Skeletal muscle satellite cell (primary cell): Measurements from ENCODE around the gene UBQLN1. TPM values are rescaled to one million over a fixed set of nuclear protein-coding genes. Genes with fewer than 3 reads are reported as not detected.
"Not testable (repeated sequence)": the region's sequence is repeated elsewhere in the genome, so short reads cannot be mapped to it uniquely, and the experiment has no call there.

Source experiments
- H3K27me3 ChIP-seq: 2 replicates; pipeline ENCODE4 v1.7.0; 2013; ENCODE audit warnings: low read length; ENCODE audit not compliant: control insufficient read depth, insufficient read depth
- H3K36me3 ChIP-seq: 2 replicates; pipeline ENCODE4 v1.7.0; 2013; ENCODE audit warnings: mild to moderate bottlenecking, control low read depth, low read length; ENCODE audit not compliant: insufficient read depth
- H3K4me1 ChIP-seq: 2 replicates; pipeline ENCODE4 v1.7.0; 2013; ENCODE audit warnings: low read length; ENCODE audit not compliant: control insufficient read depth, insufficient read depth
- H3K4me2 ChIP-seq: 2 replicates; pipeline ENCODE4 v1.7.0; 2013; ENCODE audit warnings: mild to moderate bottlenecking, low read length
- H3K4me3 ChIP-seq: 2 replicates; pipeline ENCODE4 v1.7.0; 2013; ENCODE audit warnings: low read length
- H3K9ac ChIP-seq: 2 replicates; pipeline ENCODE4 v1.7.0; 2013; ENCODE audit warnings: mild to moderate bottlenecking, low read depth, low read length, moderate library complexity
- H3K9me3 ChIP-seq: replicated peaks from 2 replicates; pipeline ENCODE4 v1.7.0; 2013; ENCODE audit warnings: mild to moderate bottlenecking, control low read depth, low read length
- total RNA-seq: library from RNA; depleted of rRNA; stranded (reverse); fragments of >200 nt; gene quantifications from 2 replicates; pipeline ENCODE4 v1.2.3, GENCODE V29; 2012; rRNA removed

The UBQLN1 gene
- 93.3 and 96.3 TPM in 2 replicates for total RNA-seq

GRCh38 chr9:83707768-83708514, at the start of gene UBQLN1:
UBQLN1 (minus strand) TSS chr9:83707958; CDS start chr9:83707679, 279 bp downstream.
- H3K9ac ChIP-seq = peak within 1 kb of the TSS; percentile 98
- peak within 1 kb of the TSS; percentile 93 for H3K4me3 ChIP-seq
- H3K9me3 ChIP-seq = no peaks in the 10 kb centered on the region
- peaks cover 13% of the 10 kb centered on the region for H3K4me1 ChIP-seq
- peak within 1 kb of the TSS; percentile 96 for H3K4me2 ChIP-seq
- H3K27me3 ChIP-seq = no peaks in the 10 kb centered on the region
- peaks cover 3% of the 10 kb centered on the region for H3K36me3 ChIP-seq

- Histone ChIP-seq H3K9me3 (no peaks in the 10 kb centered on the region), H3K4me3 (no peak overlapping the region), H3K4me1 (no peaks in the 10 kb centered on the region), H3K36me3 (no peaks in the 10 kb centered on the region), H3K9ac (no peak overlapping the region), H3K27me3 (no peaks in the 10 kb centered on the region), H3K4me2 (no peak overlapping the region)
Observed at GRCh38 chr9:83754383-83754977, 46.7 kb upstream of the UBQLN1 start.

- H3K9me3 ChIP-seq = no peaks in the 10 kb centered on the region
- no peaks in the 10 kb centered on the region for H3K27me3 ChIP-seq
- H3K36me3 ChIP-seq = no peaks in the 10 kb centered on the region
- H3K4me1 ChIP-seq = no peaks in the 10 kb centered on the region
- H3K4me2 ChIP-seq = no peak overlapping the region
- H3K9ac ChIP-seq = no peak overlapping the region
- H3K4me3 ChIP-seq = no peak overlapping the region
Observed at GRCh38 chr9:83749706-83750105, 41.9 kb upstream of the UBQLN1 start.

GRCh38 chr9:83744206-83744605, 36.4 kb upstream of the UBQLN1 start:
- no peaks in the 10 kb centered on the region for H3K27me3 ChIP-seq
- H3K9me3 ChIP-seq = no peaks in the 10 kb centered on the region
- H3K4me2 ChIP-seq = no peak overlapping the region
- H3K9ac ChIP-seq = no peak overlapping the region
- no peaks in the 10 kb centered on the region for H3K36me3 ChIP-seq
- no peak overlapping the region for H3K4me3 ChIP-seq
- no peaks in the 10 kb centered on the region for H3K4me1 ChIP-seq

GRCh38 chr9:83733739-83734138, 26.0 kb upstream of the UBQLN1 start:
- peaks cover 8% of the 10 kb centered on the region for H3K27me3 ChIP-seq
- H3K4me2 ChIP-seq = no peak overlapping the region
- no peaks in the 10 kb centered on the region for H3K36me3 ChIP-seq
- H3K4me3 ChIP-seq = no peak overlapping the region
- H3K4me1 ChIP-seq = no peaks in the 10 kb centered on the region
- H3K9me3 ChIP-seq = no peaks in the 10 kb centered on the region
- H3K9ac ChIP-seq = no peak overlapping the region

GRCh38 chr9:83728591-83729368, 21.0 kb upstream of the UBQLN1 start:
- H3K9me3 ChIP-seq, H3K4me2 ChIP-seq, H3K9ac ChIP-seq, H3K27me3 ChIP-seq, H3K4me1 ChIP-seq, H3K36me3 ChIP-seq, H3K4me3 ChIP-seq: not testable (repeated sequence)

- Histone ChIP-seq H3K9ac (no peak overlapping the region), H3K4me2 (no peak overlapping the region)
Observed at GRCh38 chr9:83724436-83724835, 16.7 kb upstream of the UBQLN1 start.

GRCh38 chr9:83722726-83723495, 15.2 kb upstream of the UBQLN1 start:
- H3K36me3 ChIP-seq = no peaks in the 10 kb centered on the region
- no peaks in the 10 kb centered on the region for H3K4me1 ChIP-seq
- no peaks in the 10 kb centered on the region for H3K9me3 ChIP-seq
- H3K4me3 ChIP-seq = no peak overlapping the region
- H3K9ac ChIP-seq = no peak overlapping the region
- H3K27me3 ChIP-seq = peaks cover 5% of the 10 kb centered on the region
- H3K4me2 ChIP-seq = no peak overlapping the region

More at GRCh38 chr9:83724436-83724835, 16.7 kb upstream of the UBQLN1 start:
- Histone ChIP-seq H3K36me3 (no peaks in the 10 kb centered on the region), H3K4me1 (no peaks in the 10 kb centered on the region), H3K4me3 (no peak overlapping the region), H3K27me3 (peaks cover 5% of the 10 kb centered on the region), H3K9me3 (no peaks in the 10 kb centered on the region)

- no peak overlapping the region for H3K4me2 ChIP-seq
- no peak overlapping the region for H3K9ac ChIP-seq
- H3K4me3 ChIP-seq = no peak overlapping the region
- H3K4me1 ChIP-seq = no peaks in the 10 kb centered on the region
- no peaks in the 10 kb centered on the region for H3K36me3 ChIP-seq
- H3K27me3 ChIP-seq = peaks cover 5% of the 10 kb centered on the region
- H3K9me3 ChIP-seq = no peaks in the 10 kb centered on the region
Observed at GRCh38 chr9:83721509-83721908, 13.8 kb upstream of the UBQLN1 start.

GRCh38 chr9:83715794-83716193, 8.0 kb upstream of the UBQLN1 start:
- Histone ChIP-seq H3K36me3 (no peaks in the 10 kb centered on the region), H3K4me1 (no peaks in the 10 kb centered on the region), H3K4me2 (no peak overlapping the region), H3K9me3 (no peaks in the 10 kb centered on the region), H3K27me3 (no peaks in the 10 kb centered on the region), H3K4me3 (no peak overlapping the region), H3K9ac (no peak overlapping the region)

- Histone ChIP-seq H3K27me3 (no peaks in the 10 kb centered on the region), H3K4me1 (no peaks in the 10 kb centered on the region), H3K4me2 (no peak overlapping the region), H3K4me3 (no peak overlapping the region), H3K9ac (no peak overlapping the region), H3K9me3 (no peaks in the 10 kb centered on the region), H3K36me3 (no peaks in the 10 kb centered on the region)
Observed at GRCh38 chr9:83715221-83715620, 7.5 kb upstream of the UBQLN1 start.
